HepG2 (cell line): ENCODE results near the gene DPT. TPM values are rescaled to one million over a fixed set of nuclear protein-coding genes. Genes with fewer than 3 reads are reported as not detected.

ENCODE experiments used
- ASH2L ChIP-seq: fragments of 300-600, 200-600 bp; sonication (generic); IDR thresholded peaks from 2 replicates; pipeline ENCODE4 v1.7.0; 2017; ENCODE audit warnings: low read depth, mild to moderate bottlenecking, moderate library complexity, mixed read lengths, low read length; ENCODE audit not compliant: insufficient read length
- FOSL2 ChIP-seq: sonication (generic); formaldehyde crosslinking; IDR thresholded peaks from 2 replicates; pipeline ENCODE4 v1.4.0; 2020; ENCODE audit warnings: missing genetic modification reagents
- FOXA3 ChIP-seq: IDR thresholded peaks from 2 replicates; pipeline ENCODE4 v1.6.1; 2016; ENCODE audit warnings: missing genetic modification reagents, missing compliant biosample characterization
- GATAD2A ChIP-seq: IDR thresholded peaks from 2 replicates; pipeline ENCODE4 v1.6.1; 2016
- GLI4 ChIP-seq: sonication (generic); formaldehyde crosslinking; IDR thresholded peaks from 2 replicates; pipeline ENCODE4 v1.5.1; 2020; ENCODE audit warnings: missing genetic modification reagents, mild to moderate bottlenecking, moderate library complexity, borderline replicate concordance
- JDP2 ChIP-seq: sonication (generic); formaldehyde crosslinking; IDR thresholded peaks from 2 replicates; pipeline ENCODE4 v1.8.1; 2022; ENCODE audit warnings: missing genetic modification reagents, borderline replicate concordance
- PRMT3 ChIP-seq: sonication (generic); formaldehyde crosslinking; IDR thresholded peaks from 2 replicates; pipeline ENCODE4 v1.8.1; 2022; ENCODE audit warnings: low read depth, mild to moderate bottlenecking, moderate library complexity, missing genetic modification reagents, borderline replicate concordance
- PTBP1 ChIP-seq: fragments of 200-400 bp; formaldehyde crosslinking; IDR thresholded peaks from 2 replicates; pipeline ENCODE4 v1.6.1; 2018; ENCODE audit warnings: low read length, low read depth; ENCODE audit not compliant: poor library complexity, severe bottlenecking
- TBX2 ChIP-seq: sonication (generic); formaldehyde crosslinking; IDR thresholded peaks from 2 replicates; pipeline ENCODE4 v1.5.0; 2020; ENCODE audit warnings: missing genetic modification reagents, mild to moderate bottlenecking, borderline replicate concordance
- ZC3H13 ChIP-seq: sonication (generic); formaldehyde crosslinking; IDR thresholded peaks from 2 replicates; pipeline ENCODE4 v1.8.1; 2023; ENCODE audit warnings: mild to moderate bottlenecking, missing genetic modification reagents, moderate library complexity
- ZEB1 ChIP-seq: IDR thresholded peaks from 2 replicates; pipeline ENCODE4 v1.6.1; 2012; ENCODE audit warnings: mild to moderate bottlenecking, low read depth, inconsistent platforms; ENCODE audit not compliant: insufficient replicate concordance
- ZKSCAN1 ChIP-seq: fragments of 150-350 bp; IDR thresholded peaks from 2 replicates; pipeline ENCODE4 v1.6.1; 2014; ENCODE audit warnings: low read length
- ZMAT3 ChIP-seq: sonication (generic); formaldehyde crosslinking; conservative IDR thresholded peaks from 2 replicates; pipeline ENCODE4 v1.7.0; 2021; ENCODE audit warnings: missing genetic modification reagents
- ZMYM2 ChIP-seq: sonication (generic); formaldehyde crosslinking; IDR thresholded peaks from 2 replicates; pipeline ENCODE4 v1.8.0; 2022; ENCODE audit warnings: mild to moderate bottlenecking, missing genetic modification reagents
- ZNF354B ChIP-seq: sonication (generic); formaldehyde crosslinking; IDR thresholded peaks from 2 replicates; pipeline ENCODE4 v1.8.0; 2022; ENCODE audit warnings: mild to moderate bottlenecking, missing genetic modification reagents
- ZNF572 ChIP-seq: sonication (generic); formaldehyde crosslinking; IDR thresholded peaks from 2 replicates; pipeline ENCODE4 v1.5.1; 2020; ENCODE audit warnings: mild to moderate bottlenecking, missing genetic modification reagents
- ZZZ3 ChIP-seq: sonication (generic); formaldehyde crosslinking; IDR thresholded peaks from 2 replicates; pipeline ENCODE4 v1.4.0; 2020; ENCODE audit warnings: missing genetic modification reagents, mild to moderate bottlenecking, borderline replicate concordance
- polyA plus RNA-seq, 8 experiments: library from polyadenylated mRNA; depleted of rRNA in 3 of 8; stranded (reverse) in 7 of 8; unstranded in 1 of 8; fragments of >200 nt; fragmentation: Illumina TruSeq in 4 of 8; extraction: Trizol in 4 of 8; gene quantifications; 2 replicates each; pipeline versions ENCODE4 v1.2.1 to v1.2.3, GENCODE V29; 2011 to 2016; ENCODE audit warnings: low read depth in 4 of 8, missing spikeins in 1 of 8, mixed read lengths in 1 of 8; ENCODE audit not compliant: insufficient read depth in 1 of 8
- total RNA-seq, 5 experiments: library from RNA; depleted of rRNA; stranded (reverse); fragments of >200 nt; fragmentation: Illumina TruSeq; extraction: Trizol; gene quantifications; 2 replicates each; pipeline ENCODE4 v1.2.3, GENCODE V29; 2016; ENCODE audit warnings: low read depth in 1 of 5
- TF ChIP-seq, protein P1 (sequence below): sonication (generic); formaldehyde crosslinking; IDR thresholded peaks from 2 replicates; pipeline ENCODE4; 2020; ENCODE audit warnings: missing genetic modification reagents, mild to moderate bottlenecking, borderline replicate concordance
- TF ChIP-seq, protein P2 (sequence below): sonication (generic); formaldehyde crosslinking; IDR thresholded peaks from 2 replicates; pipeline ENCODE4 v1.4.0; 2020; ENCODE audit warnings: missing genetic modification reagents
- TF ChIP-seq, protein P3 (sequence below): sonication (generic); formaldehyde crosslinking; IDR thresholded peaks from 2 replicates; pipeline ENCODE4 v1.4.0; 2020; ENCODE audit warnings: mild to moderate bottlenecking, missing genetic modification reagents
- TF ChIP-seq, protein P4 (sequence below): sonication (generic); formaldehyde crosslinking; IDR thresholded peaks from 2 replicates; pipeline ENCODE4 v1.4.0; 2020; ENCODE audit warnings: missing genetic modification reagents

DPT gene
- total and polyA plus RNA-seq, 2 of the 13 experiments (the other 11 are each of a cell fraction or from before 2014, with no cell fraction given), result 0.04 TPM; not detected in 1

DNA sequence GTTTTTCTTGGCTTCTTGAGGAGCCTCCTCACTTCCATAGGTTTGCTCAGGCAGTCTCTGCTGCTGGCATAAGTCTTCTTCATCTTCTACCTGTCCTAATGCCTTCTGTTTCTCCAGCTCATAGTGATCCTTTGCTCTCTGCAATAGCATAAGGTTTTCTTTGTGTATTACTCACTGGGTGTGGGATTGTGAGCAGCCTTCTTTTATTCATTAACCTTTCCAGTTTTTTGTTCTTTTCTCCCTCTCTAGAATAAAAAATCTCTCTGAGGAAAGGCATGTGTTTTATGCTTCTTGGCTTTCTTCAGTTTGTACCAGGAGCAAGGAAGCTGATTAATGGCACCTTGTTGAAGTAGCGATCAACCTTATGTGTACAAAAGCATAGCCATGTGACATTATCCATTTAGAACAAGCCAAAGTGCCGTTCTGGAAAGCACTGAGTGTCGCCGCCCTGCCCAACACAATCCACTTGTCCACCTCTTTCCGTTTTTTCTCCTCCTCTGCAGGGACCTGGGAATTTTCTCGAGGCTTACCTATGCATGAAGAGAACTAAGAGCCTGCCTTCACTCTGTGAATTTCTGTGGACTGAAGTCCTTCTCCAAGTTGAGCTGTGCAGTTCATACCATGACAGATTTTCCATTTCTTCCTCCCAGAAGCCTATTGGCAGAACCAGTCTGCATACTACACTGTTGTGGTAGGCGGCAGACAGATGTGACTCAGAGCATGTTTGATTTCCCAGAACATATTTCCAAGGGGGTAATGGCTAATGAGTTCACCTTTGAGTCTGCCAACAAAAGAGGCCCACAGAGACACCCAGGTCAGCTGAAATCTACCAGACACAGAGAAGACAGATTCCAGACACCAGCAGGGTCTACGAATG lies 39.0 kb downstream of the DPT start (continued):
- TF ChIP-seq, protein P1, sequence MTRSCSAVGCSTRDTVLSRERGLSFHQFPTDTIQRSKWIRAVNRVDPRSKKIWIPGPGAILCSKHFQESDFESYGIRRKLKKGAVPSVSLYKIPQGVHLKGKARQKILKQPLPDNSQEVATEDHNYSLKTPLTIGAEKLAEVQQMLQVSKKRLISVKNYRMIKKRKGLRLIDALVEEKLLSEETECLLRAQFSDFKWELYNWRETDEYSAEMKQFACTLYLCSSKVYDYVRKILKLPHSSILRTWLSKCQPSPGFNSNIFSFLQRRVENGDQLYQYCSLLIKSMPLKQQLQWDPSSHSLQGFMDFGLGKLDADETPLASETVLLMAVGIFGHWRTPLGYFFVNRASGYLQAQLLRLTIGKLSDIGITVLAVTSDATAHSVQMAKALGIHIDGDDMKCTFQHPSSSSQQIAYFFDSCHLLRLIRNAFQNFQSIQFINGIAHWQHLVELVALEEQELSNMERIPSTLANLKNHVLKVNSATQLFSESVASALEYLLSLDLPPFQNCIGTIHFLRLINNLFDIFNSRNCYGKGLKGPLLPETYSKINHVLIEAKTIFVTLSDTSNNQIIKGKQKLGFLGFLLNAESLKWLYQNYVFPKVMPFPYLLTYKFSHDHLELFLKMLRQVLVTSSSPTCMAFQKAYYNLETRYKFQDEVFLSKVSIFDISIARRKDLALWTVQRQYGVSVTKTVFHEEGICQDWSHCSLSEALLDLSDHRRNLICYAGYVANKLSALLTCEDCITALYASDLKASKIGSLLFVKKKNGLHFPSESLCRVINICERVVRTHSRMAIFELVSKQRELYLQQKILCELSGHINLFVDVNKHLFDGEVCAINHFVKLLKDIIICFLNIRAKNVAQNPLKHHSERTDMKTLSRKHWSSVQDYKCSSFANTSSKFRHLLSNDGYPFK (CRISPR knock-in tag), result no peak
- TF ChIP-seq ZEB1, result peak; percentile 2
- peak; percentile 52 for TF ChIP-seq FOXA3
- no peak for TF ChIP-seq ZNF354B (CRISPR knock-in tag)
- no peak for TF ChIP-seq PTBP1
- no peak for TF ChIP-seq JDP2 (CRISPR knock-in tag)
- TF ChIP-seq GLI4, result 0 out of 2 replicates have a peak, but pooled peaks have one; percentile 40
- TF ChIP-seq ZC3H13 (CRISPR knock-in tag), result no peak
- no peak for TF ChIP-seq ZKSCAN1
- TF ChIP-seq, protein P2, sequence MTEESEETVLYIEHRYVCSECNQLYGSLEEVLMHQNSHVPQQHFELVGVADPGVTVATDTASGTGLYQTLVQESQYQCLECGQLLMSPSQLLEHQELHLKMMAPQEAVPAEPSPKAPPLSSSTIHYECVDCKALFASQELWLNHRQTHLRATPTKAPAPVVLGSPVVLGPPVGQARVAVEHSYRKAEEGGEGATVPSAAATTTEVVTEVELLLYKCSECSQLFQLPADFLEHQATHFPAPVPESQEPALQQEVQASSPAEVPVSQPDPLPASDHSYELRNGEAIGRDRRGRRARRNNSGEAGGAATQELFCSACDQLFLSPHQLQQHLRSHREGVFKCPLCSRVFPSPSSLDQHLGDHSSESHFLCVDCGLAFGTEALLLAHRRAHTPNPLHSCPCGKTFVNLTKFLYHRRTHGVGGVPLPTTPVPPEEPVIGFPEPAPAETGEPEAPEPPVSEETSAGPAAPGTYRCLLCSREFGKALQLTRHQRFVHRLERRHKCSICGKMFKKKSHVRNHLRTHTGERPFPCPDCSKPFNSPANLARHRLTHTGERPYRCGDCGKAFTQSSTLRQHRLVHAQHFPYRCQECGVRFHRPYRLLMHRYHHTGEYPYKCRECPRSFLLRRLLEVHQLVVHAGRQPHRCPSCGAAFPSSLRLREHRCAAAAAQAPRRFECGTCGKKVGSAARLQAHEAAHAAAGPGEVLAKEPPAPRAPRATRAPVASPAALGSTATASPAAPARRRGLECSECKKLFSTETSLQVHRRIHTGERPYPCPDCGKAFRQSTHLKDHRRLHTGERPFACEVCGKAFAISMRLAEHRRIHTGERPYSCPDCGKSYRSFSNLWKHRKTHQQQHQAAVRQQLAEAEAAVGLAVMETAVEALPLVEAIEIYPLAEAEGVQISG, result peak; percentile 11; the same call in 1 of the 2 replicates
- TF ChIP-seq TBX2 (CRISPR knock-in tag), result 0 out of 2 replicates have a peak, but pooled peaks have one; percentile 42
- no peak for TF ChIP-seq PRMT3 (CRISPR knock-in tag)
- peak; percentile 42; the same call in 1 of the 2 replicates for TF ChIP-seq ZMAT3
- peak; percentile 33 for TF ChIP-seq ASH2L
- no peak for TF ChIP-seq ZNF572
- peak; percentile 54 for TF ChIP-seq GATAD2A (CRISPR knock-in tag)
- no peak for TF ChIP-seq ZMYM2 (CRISPR knock-in tag)
- TF ChIP-seq ZZZ3 (CRISPR knock-in tag), result no peak
- TF ChIP-seq, protein P3, sequence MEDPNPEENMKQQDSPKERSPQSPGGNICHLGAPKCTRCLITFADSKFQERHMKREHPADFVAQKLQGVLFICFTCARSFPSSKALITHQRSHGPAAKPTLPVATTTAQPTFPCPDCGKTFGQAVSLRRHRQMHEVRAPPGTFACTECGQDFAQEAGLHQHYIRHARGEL, result no peak
- TF ChIP-seq FOSL2 (CRISPR knock-in tag), result peak; percentile 89
- TF ChIP-seq, protein P4, sequence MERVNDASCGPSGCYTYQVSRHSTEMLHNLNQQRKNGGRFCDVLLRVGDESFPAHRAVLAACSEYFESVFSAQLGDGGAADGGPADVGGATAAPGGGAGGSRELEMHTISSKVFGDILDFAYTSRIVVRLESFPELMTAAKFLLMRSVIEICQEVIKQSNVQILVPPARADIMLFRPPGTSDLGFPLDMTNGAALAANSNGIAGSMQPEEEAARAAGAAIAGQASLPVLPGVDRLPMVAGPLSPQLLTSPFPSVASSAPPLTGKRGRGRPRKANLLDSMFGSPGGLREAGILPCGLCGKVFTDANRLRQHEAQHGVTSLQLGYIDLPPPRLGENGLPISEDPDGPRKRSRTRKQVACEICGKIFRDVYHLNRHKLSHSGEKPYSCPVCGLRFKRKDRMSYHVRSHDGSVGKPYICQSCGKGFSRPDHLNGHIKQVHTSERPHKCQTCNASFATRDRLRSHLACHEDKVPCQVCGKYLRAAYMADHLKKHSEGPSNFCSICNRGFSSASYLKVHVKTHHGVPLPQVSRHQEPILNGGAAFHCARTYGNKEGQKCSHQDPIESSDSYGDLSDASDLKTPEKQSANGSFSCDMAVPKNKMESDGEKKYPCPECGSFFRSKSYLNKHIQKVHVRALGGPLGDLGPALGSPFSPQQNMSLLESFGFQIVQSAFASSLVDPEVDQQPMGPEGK, result 0 out of 2 replicates have a peak, but pooled peaks have one; percentile 12
